Esophagus squamous epithelium (tissue), 5 donors: ENCODE measurements around the gene KLF6. TPM values are rescaled to one million over a fixed set of nuclear protein-coding genes. Genes with fewer than 3 reads are reported as not detected.

Experiments used
- DNase-seq: peaks from one replicate; lab custom pipeline; 2025; lab: John Stamatoyannopoulos, UW
- H3K27ac ChIP-seq, 4 donors: fragments of 200-600 bp; sonication (generic); one replicate each; pipeline ENCODE4 v1.5.1; 2016 to 2019; ENCODE audit warnings: mild to moderate bottlenecking in 1 of 4
- H3K27me3 ChIP-seq, 4 donors: fragments of 200-600 bp; sonication (generic); 1 replicate in 3 of 4; 2 replicates in 1 of 4; pipeline versions ENCODE4 v1.5.1 to v1.6.0; 2017 to 2021; ENCODE audit warnings: antibody characterized with exemption in 1 of 4
- H3K36me3 ChIP-seq, 3 donors: fragments of 200-600 bp; sonication (generic); one replicate each; pipeline ENCODE4 v1.5.1; 2016 to 2019
- H3K4me1 ChIP-seq, 3 donors: fragments of 200-600 bp; sonication (generic); one replicate each; pipeline ENCODE4 v1.5.1; 2017 to 2019
- H3K4me3 ChIP-seq, 4 donors: fragments of 200-600 bp; sonication (generic); 1 replicate in 3 of 4; 2 replicates in 1 of 4; pipeline ENCODE4 v1.5.1; 2016 to 2019; ENCODE audit warnings: mild to moderate bottlenecking in 2 of 4, moderate library complexity in 1 of 4
- H3K9me3 ChIP-seq, 3 donors: fragments of 200-600 bp; sonication (generic); one replicate each; pipeline ENCODE4 v1.5.1; 2016 to 2019
- POLR2A ChIP-seq, 4 donors: fragments of 450-650 bp; IDR thresholded peaks; one replicate each; pipeline ENCODE4 v1.6.1; 2017; ENCODE audit warnings: antibody characterized with exemption in 4 of 4, mild to moderate bottlenecking in 4 of 4, moderate library complexity in 3 of 4
- WGBS, 2 donors: methylation state at CpG; one replicate each; pipeline ENCODE4 v1.1.5; 2018; 5-methylcytosine and 5-hydroxymethylcytosine counted together
- intact Hi-C: fragments of 100-400 bp; cut with DNase I; formaldehyde crosslinking; loops from one replicate; pipeline ENCODE4 v1.15.0; 2022
- total RNA-seq, 4 donors: library from RNA; depleted of rRNA; stranded (reverse); fragments of >200 nt; gene quantifications; one replicate each; pipeline ENCODE4 v1.1.0, GENCODE V29; 2016
- TF ChIP-seq, protein P1 (sequence below), 6 experiments: fragments of 450-650 bp in 4 of 6; fragments of 200-600 bp in 2 of 6; sonication (generic) in 2 of 6; IDR thresholded peaks; one replicate each; pipeline ENCODE4 v1.5.1; 2016 to 2019; ENCODE audit warnings: antibody characterized with exemption in 6 of 6, mild to moderate bottlenecking in 4 of 6, moderate library complexity in 4 of 6
- donor health status: DM: yes; HTN: yes; CAD: no.

The KLF6 gene
- total RNA-seq, 4 donors from 2014 or later: 39.6 to 91.2 (median 74.2) TPM

- intact Hi-C loops: no loop called here
- H3K27me3 ChIP-seq: no peaks in the 10 kb centered on the region
- no peak overlapping the region for H3K4me3 ChIP-seq
- no peaks in the 10 kb centered on the region for H3K36me3 ChIP-seq
- WGBS, 2 donors: 89 to 98% methylated on average over 6 to 8 of the region's 8 CpGs
- no peaks in the 10 kb centered on the region for H3K9me3 ChIP-seq
- TF ChIP-seq POLR2A (IDR thresholded peaks at IDR 0.05): no peak
- TF ChIP-seq, protein P1, sequence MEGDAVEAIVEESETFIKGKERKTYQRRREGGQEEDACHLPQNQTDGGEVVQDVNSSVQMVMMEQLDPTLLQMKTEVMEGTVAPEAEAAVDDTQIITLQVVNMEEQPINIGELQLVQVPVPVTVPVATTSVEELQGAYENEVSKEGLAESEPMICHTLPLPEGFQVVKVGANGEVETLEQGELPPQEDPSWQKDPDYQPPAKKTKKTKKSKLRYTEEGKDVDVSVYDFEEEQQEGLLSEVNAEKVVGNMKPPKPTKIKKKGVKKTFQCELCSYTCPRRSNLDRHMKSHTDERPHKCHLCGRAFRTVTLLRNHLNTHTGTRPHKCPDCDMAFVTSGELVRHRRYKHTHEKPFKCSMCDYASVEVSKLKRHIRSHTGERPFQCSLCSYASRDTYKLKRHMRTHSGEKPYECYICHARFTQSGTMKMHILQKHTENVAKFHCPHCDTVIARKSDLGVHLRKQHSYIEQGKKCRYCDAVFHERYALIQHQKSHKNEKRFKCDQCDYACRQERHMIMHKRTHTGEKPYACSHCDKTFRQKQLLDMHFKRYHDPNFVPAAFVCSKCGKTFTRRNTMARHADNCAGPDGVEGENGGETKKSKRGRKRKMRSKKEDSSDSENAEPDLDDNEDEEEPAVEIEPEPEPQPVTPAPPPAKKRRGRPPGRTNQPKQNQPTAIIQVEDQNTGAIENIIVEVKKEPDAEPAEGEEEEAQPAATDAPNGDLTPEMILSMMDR (IDR thresholded peaks at IDR 0.05): no peak
- no peak overlapping the region for H3K27ac ChIP-seq
- peaks cover 16 to 26% (median 23%) of the 10 kb centered on the region in 3 donors for H3K4me1 ChIP-seq
- no peak for DNase-seq
These were observed 17.7 kb upstream of the KLF6 start for GRCh38 chr10:3802526-3803265.

DNA sequence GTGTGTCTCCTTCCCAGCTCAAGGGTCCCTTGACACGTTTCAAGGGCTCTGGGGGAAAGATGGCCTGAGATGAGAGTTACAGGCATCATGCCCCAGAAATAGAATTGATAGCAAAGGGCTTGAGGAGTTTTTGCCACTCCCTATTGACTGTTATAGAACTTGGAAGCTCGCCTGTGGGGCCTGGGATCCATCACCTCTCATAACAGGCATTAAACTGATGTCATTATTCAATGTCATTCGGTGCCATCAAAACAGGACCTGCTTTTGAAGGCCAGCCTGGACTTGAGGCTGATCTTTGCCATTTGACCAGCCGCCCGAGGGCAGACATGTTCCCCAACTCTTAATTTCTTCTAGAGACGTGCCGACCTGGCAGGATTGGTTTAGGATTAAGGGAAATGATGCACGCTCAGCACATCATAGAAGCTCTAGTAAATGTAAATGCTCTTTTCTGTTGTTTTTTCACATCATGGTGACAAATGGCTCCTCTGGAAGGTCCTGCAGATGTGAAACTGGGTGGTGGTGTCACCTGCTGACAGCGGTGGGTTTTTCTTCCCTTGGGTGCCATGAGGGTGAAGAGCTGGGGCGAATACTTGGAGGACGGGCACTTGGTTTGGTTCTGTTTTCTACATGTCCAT lies 16.7 kb upstream of the KLF6 start:
- Histone ChIP-seq H3K4me1 (peaks cover 6 to 16% (median 14%) of the 10 kb centered on the region in 3 donors), H3K9me3 (no peaks in the 10 kb centered on the region), H3K4me3 (no peak overlapping the region), H3K36me3 (no peaks in the 10 kb centered on the region), H3K27me3 (no peaks in the 10 kb centered on the region), H3K27ac (no peak overlapping the region)
- no peak for DNase-seq
- intact Hi-C loops: no loop called here
- WGBS, 2 donors: 82 to 91% methylated on average over 9 to 11 of the region's 11 CpGs
- TF ChIP-seq, protein P1 (IDR thresholded peaks at IDR 0.05): no peak
- no peak for TF ChIP-seq POLR2A (IDR thresholded peaks at IDR 0.05)

DNA sequence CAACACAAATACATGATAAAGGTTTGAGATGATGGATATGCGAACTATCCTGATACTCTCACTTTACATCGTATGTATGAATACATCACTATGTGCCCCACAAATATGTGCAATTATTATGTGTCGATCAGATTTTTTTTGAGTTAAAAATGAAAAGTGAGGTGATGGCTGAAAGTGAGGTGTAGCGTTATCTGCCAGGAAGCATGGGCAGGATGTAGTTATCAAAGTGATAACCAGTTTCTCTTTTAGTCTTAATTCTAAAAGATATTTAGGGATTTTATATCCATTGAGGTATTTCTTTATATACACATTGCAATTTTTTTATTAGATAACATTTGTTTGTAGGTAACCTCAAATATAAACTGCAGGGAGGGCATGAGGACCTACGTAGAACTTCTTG lies 15.6 kb upstream of the KLF6 start:
- no peak overlapping the region for H3K27ac ChIP-seq
- H3K4me3 ChIP-seq: no peak overlapping the region
- H3K4me1 ChIP-seq: peaks cover 0 to 5% (median 3%) of the 10 kb centered on the region in 3 donors
- no peaks in the 10 kb centered on the region for H3K27me3 ChIP-seq
- intact Hi-C loops: no loop called here
- DNase-seq: no peak
- no peak for TF ChIP-seq POLR2A (IDR thresholded peaks at IDR 0.05)
- TF ChIP-seq, protein P1 (IDR thresholded peaks at IDR 0.05): no peak
- WGBS, 2 donors: 85 to 89% methylated on average over 5 of the region's 5 CpGs
- H3K36me3 ChIP-seq: no peaks in the 10 kb centered on the region
- no peaks in the 10 kb centered on the region for H3K9me3 ChIP-seq

GRCh38 chr10:3797750-3798149 lies 12.7 kb upstream of the KLF6 start:
- H3K27me3 ChIP-seq: no peaks in the 10 kb centered on the region
- no peaks in the 10 kb centered on the region for H3K4me1 ChIP-seq
- TF ChIP-seq POLR2A (IDR thresholded peaks at IDR 0.05): no peak
- TF ChIP-seq, protein P1 (IDR thresholded peaks at IDR 0.05): no peak
- no peaks in the 10 kb centered on the region for H3K36me3 ChIP-seq
- peaks cover 0 to 4% (median 0%) of the 10 kb centered on the region in 3 donors for H3K9me3 ChIP-seq
- no peak overlapping the region for H3K4me3 ChIP-seq
- DNase-seq: no peak
- H3K27ac ChIP-seq: no peak overlapping the region
- 0 to 78% methylated on average over 1 of the region's 1 CpG for WGBS, 2 donors
- intact Hi-C loops: no loop called here

- DNase-seq: no peak
- TF ChIP-seq POLR2A (IDR thresholded peaks at IDR 0.05): no peak
- TF ChIP-seq, protein P1 (IDR thresholded peaks at IDR 0.05): no peak
- Histone ChIP-seq H3K27me3 (no peaks in the 10 kb centered on the region), H3K4me3 (no peak overlapping the region), H3K36me3 (no peaks in the 10 kb centered on the region), H3K4me1 (no peaks in the 10 kb centered on the region), H3K9me3 (peaks cover 0 to 4% (median 0%) of the 10 kb centered on the region in 3 donors), H3K27ac (no peak overlapping the region)
- WGBS, 2 donors: 96 to 100% methylated on average over 3 of the region's 3 CpGs
- intact Hi-C loops: no loop called here
These were observed 8.5 kb upstream of the KLF6 start for GRCh38 chr10:3793553-3793952.
